CD4-positive, alpha-beta T cell treated with Interleukin-15 for 4 hours (primary cell): ENCODE data around the gene SPTY2D1.
"Not testable (repeated sequence)": the region's sequence is repeated elsewhere in the genome, so short reads cannot be mapped to it uniquely, and the experiment has no call there.

ENCODE experiments used
- DNase-seq: peaks from one replicate; pipeline ENCODE4 v3.0.0-alpha.2; 2020; ENCODE audit warnings: low spot score

SPTY2D1 gene

DNA sequence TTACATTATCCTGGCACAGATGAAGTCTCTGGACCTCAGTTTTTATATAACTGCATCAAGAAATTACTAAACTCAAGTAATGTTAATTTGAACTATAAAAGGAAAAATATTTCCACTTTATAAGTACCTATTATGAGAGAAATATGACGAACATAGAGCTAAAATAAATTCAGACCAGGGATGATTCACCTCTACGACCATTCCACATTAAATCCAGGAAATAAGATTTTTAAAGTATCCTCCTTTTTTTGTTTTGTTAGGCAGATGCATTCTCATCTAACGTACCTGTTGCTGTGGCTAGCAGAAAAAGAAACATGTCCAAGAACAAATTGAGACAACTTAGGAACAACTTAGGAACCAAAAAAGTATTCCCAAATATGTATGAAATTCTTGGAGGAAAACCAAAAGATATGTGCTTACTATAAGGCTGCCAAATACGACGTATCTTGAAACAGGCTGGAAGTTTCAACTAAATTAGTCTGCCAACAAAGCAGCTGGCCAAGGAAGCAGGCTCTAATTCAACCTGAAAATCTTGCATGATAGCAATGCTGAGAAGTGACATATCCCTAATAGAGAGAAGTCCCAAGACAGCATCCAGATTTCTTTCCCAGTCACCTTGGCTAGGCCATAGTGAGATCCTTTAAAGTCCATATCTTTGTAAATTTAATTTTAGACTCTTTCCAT lies 15.7 kb downstream of the SPTY2D1 start:
- no peak for DNase-seq

DNA sequence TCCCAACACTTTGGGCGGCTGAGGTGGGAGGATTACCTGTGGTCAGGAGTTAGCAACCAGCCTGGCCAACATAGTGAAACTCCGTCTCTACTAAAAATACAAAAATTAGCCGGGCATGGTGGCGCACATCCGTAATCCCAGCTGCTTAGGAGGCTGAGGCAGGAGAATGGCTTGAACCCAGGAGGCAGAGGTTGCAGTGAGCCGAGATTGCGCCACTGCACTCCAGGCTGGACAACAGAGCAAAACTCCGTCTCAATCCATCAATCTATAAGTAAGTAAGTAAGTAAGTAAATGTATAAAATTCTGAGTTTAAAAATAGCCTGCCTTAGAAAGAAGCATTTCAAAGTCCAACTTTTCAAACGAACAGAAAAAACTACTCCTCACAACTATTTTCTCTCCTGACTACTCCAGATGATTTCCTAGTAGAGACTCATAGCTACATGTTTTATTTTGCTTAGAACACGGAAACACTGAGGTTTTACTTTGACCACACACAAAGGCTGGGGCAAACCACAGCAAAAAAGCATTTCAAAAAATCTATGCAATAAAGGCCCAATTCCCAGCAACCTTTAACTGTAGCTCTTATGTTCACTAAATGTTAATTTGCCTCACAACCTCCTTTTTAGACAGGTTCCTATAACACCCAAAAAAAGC lies 16.3 kb downstream of the SPTY2D1 start:
- DNase-seq: peak; percentile 73

DNA sequence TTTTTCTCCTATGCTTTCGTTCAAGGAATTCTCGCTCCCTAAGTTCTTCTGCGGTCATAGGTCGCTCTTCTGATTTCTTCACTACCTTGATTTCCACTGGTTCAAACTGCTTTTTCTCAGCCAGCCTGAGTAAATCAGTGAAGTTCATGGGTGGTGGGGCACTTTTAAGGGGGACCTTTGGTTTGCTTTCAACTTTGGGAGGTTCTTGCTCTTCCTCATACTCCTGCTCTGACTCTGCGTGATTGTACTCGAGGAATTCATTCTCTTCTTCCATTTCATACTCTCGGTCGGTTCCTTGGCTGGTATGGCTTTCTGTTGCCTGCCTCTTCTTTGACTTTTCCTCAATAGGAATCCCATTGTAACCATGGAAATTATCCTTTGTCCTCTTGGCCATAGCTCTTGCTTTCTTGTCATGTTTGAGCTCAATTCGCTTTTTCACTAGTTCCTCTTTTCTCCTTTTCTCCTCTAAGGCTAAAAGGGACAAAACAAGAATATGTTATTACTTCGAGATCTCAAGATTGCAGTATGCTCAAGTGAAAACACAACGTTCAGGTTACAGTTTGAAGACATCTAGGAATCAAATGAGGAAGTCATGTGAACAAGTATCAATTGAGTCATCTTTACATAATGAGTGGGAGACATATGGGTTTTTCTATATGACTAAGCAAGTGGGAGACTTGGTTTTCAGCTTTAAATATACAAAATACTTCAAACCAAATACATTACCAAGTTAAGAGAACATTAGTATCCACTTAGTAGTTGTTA lies 18.3 kb downstream of the SPTY2D1 start:
- peak; percentile 39 for DNase-seq

DNA sequence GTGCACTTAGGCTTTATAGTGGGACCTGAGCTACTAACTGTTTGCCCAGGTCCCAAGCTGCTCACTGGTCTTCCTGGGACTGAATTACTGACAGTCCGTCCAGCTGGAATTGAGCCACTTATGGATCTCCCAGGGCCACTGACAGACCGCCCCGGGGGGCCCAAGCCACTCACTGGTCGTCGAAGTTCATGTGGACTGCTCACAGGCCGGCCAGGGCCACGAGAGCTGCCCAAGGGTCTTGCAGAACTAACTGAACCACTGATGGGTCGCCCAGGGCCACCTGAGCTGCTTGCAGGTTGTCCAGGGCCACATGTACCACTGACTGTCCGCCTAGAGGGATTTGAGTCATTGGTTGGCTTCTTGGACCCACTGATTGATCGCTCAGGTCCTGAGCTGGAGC lies 19.5 kb downstream of the SPTY2D1 start:
- DNase-seq: no peak

DNA sequence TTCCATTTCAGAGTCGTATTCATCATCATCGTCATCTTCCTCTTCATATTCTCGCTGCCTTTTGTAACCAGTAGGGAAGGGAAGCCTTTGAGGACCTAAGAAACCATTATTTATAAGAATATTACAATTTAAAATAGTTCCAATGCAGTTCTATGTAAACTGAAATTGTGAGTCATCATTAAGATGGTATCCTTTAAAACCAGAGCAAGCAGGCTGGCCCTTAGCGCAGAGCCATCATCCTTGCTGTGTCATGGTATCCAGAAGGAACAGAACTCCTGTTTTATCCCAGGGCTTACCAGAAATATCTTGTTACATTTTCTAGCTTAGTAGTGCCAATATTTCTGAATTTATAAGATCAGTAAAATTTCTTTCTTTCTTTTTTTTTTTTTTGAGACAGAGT lies 21.7 kb downstream of the SPTY2D1 start:
- no peak for DNase-seq

DNA sequence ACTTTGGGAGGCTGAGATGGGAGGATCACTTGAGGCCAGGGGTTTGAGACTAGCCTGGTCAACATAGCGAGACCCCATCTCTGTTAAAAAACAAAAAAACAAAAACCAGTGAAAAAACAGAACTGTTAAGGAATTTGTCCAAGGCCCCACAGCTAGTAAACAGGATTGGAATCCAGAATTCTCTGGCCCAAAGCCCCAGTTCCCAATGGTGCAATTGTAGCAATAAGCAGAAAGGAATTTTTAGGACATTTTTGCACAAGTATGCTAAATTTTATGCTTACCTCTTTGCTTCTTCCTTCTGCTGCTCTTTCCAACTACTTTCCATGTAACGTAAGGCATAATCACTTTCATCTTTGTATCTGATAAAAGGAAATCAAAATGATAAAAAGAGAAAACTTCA lies 22.9 kb downstream of the SPTY2D1 start:
- no peak for DNase-seq

DNA sequence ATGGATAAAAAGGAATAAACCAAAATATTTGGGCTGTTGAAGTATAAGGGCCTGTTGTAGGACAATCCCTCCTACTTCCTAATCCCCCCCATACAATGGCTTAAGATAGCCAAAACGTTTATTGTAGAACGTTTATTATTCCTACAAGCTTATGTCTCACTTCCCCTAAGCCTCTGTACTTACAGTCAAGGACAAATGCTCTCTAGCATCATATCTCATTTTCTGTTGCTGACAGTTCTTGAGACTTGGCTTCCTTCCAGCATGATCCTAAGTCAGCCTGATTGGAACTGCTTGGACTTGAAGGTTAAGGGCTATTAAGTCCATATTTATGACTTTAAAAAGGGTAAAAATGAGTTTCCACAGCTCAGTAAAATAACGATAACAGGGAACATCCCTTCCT lies 25.8 kb downstream of the SPTY2D1 start:
- DNase-seq: no peak

DNA sequence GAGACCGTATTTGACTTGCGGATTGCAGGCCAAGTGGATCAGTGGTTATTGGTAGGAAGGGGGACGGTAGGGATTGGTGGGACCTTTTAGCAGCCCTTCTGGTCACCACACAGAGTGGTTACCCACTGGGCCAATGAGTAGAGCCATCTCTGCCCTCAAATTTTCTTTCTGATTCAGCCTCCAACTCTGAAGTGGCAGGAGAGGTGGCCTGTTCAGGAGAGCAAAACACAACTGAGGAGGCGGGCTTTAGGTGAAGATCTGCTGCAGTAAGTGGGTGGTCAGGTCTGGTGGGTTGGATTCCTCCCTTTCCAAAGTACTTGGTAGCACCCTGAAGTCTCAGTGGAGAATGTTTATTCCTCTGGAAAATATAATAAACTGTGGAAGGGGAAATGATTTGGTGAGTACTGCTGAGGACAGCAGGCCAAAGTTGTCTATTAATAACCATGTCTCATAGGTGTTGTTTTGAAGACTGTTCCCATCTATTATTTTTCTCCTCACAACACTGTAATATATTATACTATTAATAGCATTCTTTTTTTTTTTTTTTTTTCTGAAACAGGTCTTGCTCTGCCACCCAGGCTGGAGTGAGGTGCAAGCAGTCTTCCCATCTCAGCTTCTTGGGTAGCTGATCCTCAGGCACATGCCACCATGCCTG lies 33.1 kb downstream of the SPTY2D1 start:
- DNase-seq: no peak

DNA sequence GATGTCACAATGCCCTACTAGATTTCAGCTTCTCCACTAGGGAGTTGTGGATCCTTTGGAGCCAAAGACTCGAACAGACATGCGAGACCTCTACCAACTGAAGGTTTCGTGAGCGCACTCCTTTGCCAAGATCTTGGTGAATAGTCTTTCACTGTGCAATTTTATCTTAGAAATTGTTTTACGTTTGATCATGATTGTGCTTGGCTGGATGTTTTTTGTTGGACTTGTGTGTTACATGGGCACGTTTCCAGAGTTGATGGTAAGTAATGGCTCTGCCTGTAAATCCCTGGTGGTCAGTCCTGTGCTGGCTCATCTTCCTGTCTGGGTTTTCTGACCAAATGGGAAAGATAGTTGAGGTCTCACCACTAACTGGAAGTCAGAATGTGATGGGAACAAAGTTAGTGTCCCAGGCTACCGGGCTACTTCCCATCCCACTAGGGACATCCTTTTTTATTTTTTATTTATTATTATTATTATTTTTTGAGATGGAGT lies 34.4 kb downstream of the SPTY2D1 start, which contains the start of gene MISFA:
MISFA (plus strand) TSS at position 51 of the 492 bp plus-strand sequence; CDS start at position 191, 140 bp downstream.
- DNase-seq: no peak

DNA sequence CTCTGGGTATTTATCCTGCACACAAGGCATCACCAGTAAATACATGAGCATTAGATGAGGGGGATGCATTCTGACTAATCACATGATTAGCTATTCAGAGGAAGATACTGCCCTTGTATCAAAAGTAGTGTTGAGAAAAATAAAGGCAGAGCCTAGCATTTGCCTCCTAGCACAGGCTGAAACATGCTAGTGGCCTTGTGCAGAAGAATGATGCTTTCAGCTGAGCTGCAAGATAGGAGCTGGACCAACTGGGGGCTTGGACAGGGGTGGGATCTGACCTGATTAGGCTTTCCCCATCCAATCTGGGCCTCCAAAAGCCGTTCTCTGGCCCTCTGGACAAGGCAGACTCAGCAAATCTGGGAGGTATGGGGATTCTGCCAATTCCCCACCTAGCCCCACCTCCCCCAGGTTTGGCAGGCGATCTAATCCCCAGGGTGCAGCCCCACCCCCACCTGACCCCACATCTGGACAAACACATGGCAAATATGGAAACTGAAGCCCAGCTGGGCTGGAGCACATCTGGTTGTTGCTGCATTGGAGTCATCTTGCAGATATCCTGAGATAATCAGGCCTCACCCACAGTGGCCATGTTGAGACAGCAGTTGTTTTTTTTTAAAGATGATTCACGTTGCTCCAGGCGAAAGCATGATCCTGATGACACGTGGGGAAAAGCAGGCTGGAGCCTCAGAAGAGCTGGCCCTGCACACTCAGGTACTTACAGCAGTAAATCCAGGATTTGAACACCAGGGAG lies 39.0 kb downstream of the SPTY2D1 start:
- DNase-seq: no peak

DNA sequence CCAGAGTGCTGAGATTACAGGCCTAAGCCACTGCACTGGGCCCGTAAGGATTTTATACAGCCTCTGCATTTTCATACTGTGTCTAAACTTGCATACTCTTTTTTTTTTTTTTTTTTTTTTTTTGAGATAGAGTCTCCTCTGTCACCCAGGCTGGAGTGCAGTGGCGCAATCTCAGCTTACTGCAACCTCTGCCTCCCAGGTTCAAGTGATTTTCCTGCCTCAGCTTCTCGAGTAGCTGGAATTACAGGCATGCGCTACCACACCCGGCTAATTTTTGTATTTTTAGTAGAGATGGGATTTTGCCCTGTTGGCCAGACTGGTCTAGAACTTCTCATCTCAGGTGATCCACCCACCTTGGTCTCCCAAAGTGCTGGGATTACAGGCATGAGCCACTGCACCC lies 40.1 kb downstream of the SPTY2D1 start:
- not testable (repeated sequence) for DNase-seq

DNA sequence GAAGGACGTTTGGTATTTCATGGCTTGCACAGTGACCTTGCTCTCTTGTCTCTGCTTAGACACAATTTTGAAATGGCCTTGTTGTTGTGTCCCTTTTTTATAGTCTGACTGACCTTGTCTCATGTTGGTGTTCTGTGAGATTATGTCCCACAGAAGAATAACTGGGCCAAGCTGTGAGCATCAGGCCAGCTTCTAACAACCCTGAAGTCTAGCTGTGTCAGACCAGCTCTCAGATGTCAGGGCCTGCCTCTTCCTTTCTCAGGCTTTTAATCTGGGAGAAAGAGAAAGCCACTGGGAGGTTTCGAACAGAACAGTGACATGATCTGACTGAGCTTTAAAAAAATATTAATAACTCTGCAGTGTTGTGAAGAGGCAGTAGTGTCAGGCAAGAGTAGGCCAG lies 43.6 kb downstream of the SPTY2D1 start:
- no peak for DNase-seq

DNA sequence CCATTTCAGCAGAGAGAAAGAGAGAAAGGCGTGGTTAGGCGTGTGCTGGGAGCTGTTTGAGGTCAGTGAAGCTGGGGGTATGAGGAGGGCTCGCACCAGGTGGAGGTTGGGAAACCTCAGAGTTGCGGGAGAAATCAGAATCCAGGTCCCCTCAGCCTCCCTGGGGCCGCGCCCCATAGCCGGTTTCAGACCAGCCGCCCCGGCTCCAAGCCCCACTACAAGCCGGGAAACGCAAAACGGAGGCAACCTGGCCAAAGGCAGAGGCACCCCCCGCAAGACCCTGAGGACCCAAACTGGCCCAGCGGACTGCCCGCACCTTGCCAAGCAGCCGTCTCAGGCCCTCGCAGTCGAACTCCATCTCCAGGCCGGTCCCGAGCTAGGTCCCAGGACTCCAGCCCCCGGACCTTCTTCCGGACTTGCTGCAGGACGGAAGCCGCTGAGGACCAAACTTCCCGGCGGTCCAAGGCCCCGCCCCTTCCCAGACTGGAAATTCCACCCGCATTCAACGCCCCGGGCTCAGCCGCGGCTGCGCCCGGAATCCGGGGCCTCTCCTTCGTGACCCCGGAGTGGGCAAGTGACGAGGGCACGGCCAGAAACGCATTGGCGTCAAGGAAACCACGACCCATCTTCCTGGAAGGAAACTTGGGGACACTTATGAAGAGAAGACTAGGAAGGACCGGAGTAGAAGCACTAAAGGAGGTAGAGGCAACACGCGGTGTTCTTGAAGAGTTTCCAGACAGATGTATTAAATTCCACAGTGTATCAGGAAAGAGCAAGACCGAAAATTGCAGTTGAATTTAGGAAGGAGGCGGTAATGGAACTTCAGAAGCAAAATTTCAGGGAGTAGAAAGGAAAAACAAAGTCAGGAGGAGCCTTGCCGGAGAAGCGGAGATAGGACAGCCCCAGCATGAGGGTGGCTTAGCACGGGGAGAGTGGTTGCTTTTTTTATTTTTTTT lies 45.6 kb downstream of the SPTY2D1 start, which contains the start of gene UEVLD:
UEVLD (minus strand) TSS at position 438 of the 956 bp plus-strand sequence; CDS start at position 358, 80 bp downstream.
- peak; percentile 55 for DNase-seq

DNA sequence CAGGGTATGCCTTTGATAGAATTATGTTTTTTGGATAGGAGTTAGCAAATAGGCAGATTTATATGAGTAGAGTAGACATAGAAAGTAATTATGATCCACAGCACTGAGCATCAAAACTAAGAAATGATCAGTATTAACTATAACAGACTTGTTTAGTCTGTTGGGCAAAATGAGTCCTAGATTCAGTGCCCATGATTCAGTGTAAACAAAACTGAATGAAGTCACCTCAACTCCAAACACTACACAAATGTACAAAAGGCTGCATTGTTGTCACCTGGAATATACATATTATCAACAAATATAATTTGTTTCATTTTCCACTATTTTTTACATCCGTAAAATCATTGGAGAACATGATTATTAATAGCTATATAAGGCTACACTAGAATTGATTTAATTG lies 52.3 kb downstream of the SPTY2D1 start:
- DNase-seq: no peak

DNA sequence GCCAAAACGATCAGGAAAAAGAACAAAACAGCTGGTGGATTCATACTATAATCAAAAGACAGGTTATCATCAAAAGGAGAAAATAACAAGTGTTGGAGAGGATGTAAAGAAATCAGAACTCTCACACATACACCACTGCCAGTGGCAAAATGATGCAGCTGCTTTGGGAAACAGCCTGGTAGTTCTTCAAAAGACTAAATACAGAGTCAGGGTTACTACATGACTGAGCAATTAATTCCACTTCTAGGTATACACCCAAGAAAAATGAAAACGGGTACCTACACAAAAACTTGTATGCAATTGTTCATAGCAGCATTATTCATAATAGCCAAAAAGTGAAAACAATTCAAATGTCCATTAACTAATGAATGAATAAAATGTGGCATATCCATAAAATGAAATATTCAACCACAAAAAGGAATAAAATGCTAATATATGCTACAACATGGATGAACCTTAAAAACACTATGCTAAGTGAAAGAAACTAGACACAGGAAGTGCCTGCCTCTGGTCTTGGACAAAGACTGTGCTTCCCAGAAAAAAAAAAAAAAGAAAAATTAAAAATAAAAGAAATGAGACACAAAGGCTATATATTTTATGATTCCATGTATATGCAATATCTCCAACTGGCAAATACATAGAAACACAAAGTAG lies 53.9 kb downstream of the SPTY2D1 start:
- no peak for DNase-seq

DNA sequence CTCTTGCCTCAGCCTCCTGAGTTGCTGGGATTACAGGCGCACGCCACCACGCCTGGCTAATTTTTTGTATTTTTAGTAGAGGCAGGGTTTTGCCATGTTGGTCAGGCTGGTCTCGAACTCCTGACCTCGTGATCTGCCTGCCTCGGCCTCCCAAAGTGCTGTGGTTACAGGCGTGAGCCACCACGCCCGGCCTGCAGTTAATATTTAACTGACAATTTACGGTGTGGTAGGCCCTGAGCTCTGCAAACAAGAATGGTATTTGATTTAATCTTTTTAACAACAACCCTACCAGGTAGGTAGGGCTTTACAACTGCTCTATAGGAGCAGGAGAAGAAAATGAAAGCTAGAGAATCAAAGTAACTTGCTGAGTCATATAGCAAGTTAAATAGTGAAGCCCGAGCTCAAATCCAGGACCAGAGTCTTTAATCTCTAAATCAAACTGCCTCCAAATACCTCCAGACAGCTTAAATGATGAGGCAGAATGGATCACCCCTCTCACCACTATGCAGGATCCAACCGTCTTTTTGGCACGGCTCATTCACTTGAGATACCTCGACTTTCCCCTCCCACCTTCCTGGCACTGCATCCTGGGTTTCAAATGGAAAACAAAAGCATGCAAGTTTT lies 55.1 kb downstream of the SPTY2D1 start:
- peak; percentile 37 for DNase-seq

DNA sequence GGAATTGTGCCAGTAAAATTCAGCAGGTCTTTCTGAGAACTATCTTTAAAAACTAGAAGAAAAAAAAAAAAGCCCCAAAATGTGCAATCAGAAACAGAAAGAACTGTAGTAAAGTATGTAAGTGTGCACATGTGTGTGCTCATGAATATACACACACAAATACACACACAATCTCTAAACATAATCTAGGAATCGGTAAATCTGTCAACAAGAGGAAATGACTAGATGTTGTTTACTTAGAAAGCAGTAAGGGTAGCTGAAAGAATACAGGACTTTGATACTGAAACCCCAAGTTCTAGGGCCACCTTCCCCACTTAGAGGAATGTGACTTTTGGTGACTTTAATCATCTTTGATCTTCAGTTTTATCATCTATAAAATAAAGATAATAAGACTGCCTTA lies 58.8 kb downstream of the SPTY2D1 start:
- DNase-seq: no peak

DNA sequence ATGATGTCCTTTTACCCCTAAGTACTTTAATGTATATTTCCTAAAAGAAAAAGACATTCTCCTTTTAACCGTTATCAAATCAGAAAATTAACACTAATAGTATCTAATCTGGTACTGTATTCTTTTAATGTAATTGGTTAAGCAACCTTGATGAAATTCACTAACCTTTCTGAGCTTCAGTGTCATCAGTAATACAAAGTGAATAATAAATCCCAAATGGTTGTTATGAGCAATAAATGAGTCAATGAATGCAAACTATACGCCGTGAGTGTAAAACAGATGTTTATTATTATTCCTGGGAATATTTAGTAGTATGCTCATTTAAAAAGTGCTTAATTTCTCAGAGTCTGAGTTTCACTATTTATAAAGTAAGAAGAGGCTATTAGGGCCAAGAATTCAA lies 67.1 kb downstream of the SPTY2D1 start:
- DNase-seq: no peak

DNA sequence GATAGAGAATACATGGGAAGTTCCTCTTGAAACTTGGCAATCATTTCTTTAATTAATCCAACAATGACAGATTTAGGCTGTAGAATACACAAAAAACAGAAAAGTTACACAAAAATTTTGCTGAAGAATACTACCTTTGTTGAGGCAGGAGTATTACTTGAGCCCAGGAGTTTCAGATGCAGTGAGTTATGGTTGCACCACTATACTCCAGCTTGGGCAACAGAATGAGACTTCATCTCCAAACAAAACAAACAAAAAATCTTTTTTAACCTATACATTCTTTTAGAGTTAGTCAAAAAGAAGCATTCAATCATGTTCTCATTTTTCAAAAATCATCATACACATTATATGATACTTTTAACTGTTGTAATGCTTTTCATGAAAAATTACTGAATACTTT lies 67.7 kb downstream of the SPTY2D1 start:
- DNase-seq: no peak
